ENCODE measurements around the gene ITGA11.

The ITGA11 gene

GRCh38 chr15:68289621-68290352, 142.2 kb downstream of the ITGA11 start:
- DNase-seq (ENCODE audit: low spot score): no peak

- DNase-seq (ENCODE audit: low spot score): no peak
These were observed 142.9 kb downstream of the ITGA11 start for GRCh38 chr15:68289057-68289456.

- no peak for DNase-seq (ENCODE audit: low spot score)
These were observed 145.7 kb downstream of the ITGA11 start for GRCh38 chr15:68286256-68286655.

GRCh38 chr15:68285259-68285980, 146.5 kb downstream of the ITGA11 start:
- no peak for DNase-seq (ENCODE audit: low spot score)

GRCh38 chr15:68284616-68285258, 147.2 kb downstream of the ITGA11 start:
- DNase-seq (ENCODE audit: low spot score): no peak

GRCh38 chr15:68283401-68283800, 148.6 kb downstream of the ITGA11 start:
- DNase-seq (ENCODE audit: low spot score): no peak

- DNase-seq (ENCODE audit: low spot score): no peak
These were observed 151.0 kb downstream of the ITGA11 start for GRCh38 chr15:68281008-68281407.

GRCh38 chr15:68279779-68280753, 151.9 kb downstream of the ITGA11 start:
- DNase-seq (ENCODE audit: low spot score): no peak

- DNase-seq (ENCODE audit: low spot score): no peak
These were observed 153.2 kb downstream of the ITGA11 start for GRCh38 chr15:68278595-68279405.

- no peak for DNase-seq (ENCODE audit: low spot score)
These were observed 153.7 kb downstream of the ITGA11 start for GRCh38 chr15:68278345-68278594.

GRCh38 chr15:68277603-68278344, 154.2 kb downstream of the ITGA11 start, which contains the start of gene FEM1B:
FEM1B (plus strand) TSS chr15:68277745; CDS start chr15:68278418, 673 bp downstream.
- DNase-seq (ENCODE audit: low spot score): peak; percentile 95

- peak; percentile 66 for DNase-seq (ENCODE audit: low spot score)
These were observed 154.8 kb downstream of the ITGA11 start for GRCh38 chr15:68277131-68277602.

- no peak for DNase-seq (ENCODE audit: low spot score)
These were observed 155.3 kb downstream of the ITGA11 start for GRCh38 chr15:68276668-68277067.

- DNase-seq (ENCODE audit: low spot score): no peak
These were observed 156.7 kb downstream of the ITGA11 start for GRCh38 chr15:68275165-68275746.

GRCh38 chr15:68274201-68274848, 157.6 kb downstream of the ITGA11 start:
- no peak for DNase-seq (ENCODE audit: low spot score)

- DNase-seq (ENCODE audit: low spot score): no peak
These were observed 159.2 kb downstream of the ITGA11 start for GRCh38 chr15:68272721-68273271.

- DNase-seq (ENCODE audit: low spot score): no peak
These were observed 160.0 kb downstream of the ITGA11 start for GRCh38 chr15:68271854-68272471.

- no peak for DNase-seq (ENCODE audit: low spot score)
These were observed 163.6 kb downstream of the ITGA11 start for GRCh38 chr15:68268405-68268804.

- no peak for DNase-seq (ENCODE audit: low spot score)
These were observed 166.3 kb downstream of the ITGA11 start for GRCh38 chr15:68265674-68266073.
